Liver (tissue), 9 donors: ENCODE measurements around the gene EZH1. TPM values are rescaled to one million over a fixed set of nuclear protein-coding genes. Genes with fewer than 3 reads are reported as not detected.

Experiments used
- DNase-seq: peaks from one replicate; pipeline ENCODE4 v3.0.0-alpha.2; 2017; ENCODE audit warnings: low spot score
- H3K27ac ChIP-seq, 2 donors: one replicate each; pipeline ENCODE4 v1.7.0; 2013; ENCODE audit warnings: inconsistent platforms in 2 of 2, low read length in 2 of 2, control low read depth in 1 of 2, low read depth in 1 of 2, mild to moderate bottlenecking in 1 of 2
- H3K27me3 ChIP-seq, 4 donors: one replicate each; pipeline versions ENCODE4 v1.6.1 to v1.7.0; 2013; ENCODE audit warnings: low read length in 3 of 4, inconsistent platforms in 1 of 4, mild to moderate bottlenecking in 1 of 4, moderate library complexity in 1 of 4; ENCODE audit not compliant: control insufficient read depth in 4 of 4, insufficient read depth in 4 of 4
- H3K36me3 ChIP-seq, 4 donors: one replicate each; pipeline versions ENCODE4 v1.6.1 to v1.7.0; 2013; ENCODE audit warnings: low read length in 3 of 4, mild to moderate bottlenecking in 3 of 4, low read depth in 1 of 4, moderate library complexity in 1 of 4; ENCODE audit not compliant: control insufficient read depth in 4 of 4, insufficient read depth in 3 of 4
- H3K4me1 ChIP-seq, 4 donors: one replicate each; pipeline versions ENCODE4 v1.6.1 to v1.7.0; 2013; ENCODE audit warnings: low read length in 3 of 4, mild to moderate bottlenecking in 3 of 4, moderate library complexity in 1 of 4; ENCODE audit not compliant: control insufficient read depth in 4 of 4, insufficient read depth in 4 of 4
- H3K4me3 ChIP-seq, 3 donors: one replicate each; pipeline versions ENCODE4 v1.6.1 to v1.7.0; 2013; ENCODE audit warnings: low read length in 3 of 3, control low read depth in 1 of 3, low read depth in 1 of 3, mild to moderate bottlenecking in 1 of 3
- H3K9ac ChIP-seq, 2 donors: one replicate each; pipeline ENCODE4 v1.7.0; 2013; ENCODE audit warnings: low read length in 2 of 2, mild to moderate bottlenecking in 2 of 2, moderate library complexity in 2 of 2, control low read depth in 1 of 2, low read depth in 1 of 2
- H3K9me3 ChIP-seq, 4 donors: one replicate each; pipeline versions ENCODE4 v1.6.1 to v1.7.0; 2013; ENCODE audit warnings: low read length in 3 of 4; ENCODE audit not compliant: control insufficient read depth in 4 of 4
- HNF4A ChIP-seq, 2 donors: conservative IDR thresholded peaks; 2 replicates each; pipeline ENCODE4 v1.6.1; 2016; ENCODE audit warnings: antibody characterized with exemption in 2 of 2, mild to moderate bottlenecking in 2 of 2
- NR2F2 ChIP-seq: IDR thresholded peaks from 2 replicates; pipeline ENCODE4 v1.6.1; 2016; ENCODE audit warnings: antibody characterized with exemption
- RXRA ChIP-seq, 2 donors: IDR thresholded peaks; 2 replicates each; pipeline ENCODE4 v1.6.1; 2017 to 2018; ENCODE audit warnings: antibody characterized with exemption in 2 of 2, mild to moderate bottlenecking in 1 of 2
- SP1 ChIP-seq: IDR thresholded peaks from 2 replicates; pipeline ENCODE4 v1.6.1; 2018; ENCODE audit warnings: antibody characterized with exemption, mild to moderate bottlenecking
- YY1 ChIP-seq: IDR thresholded peaks from 2 replicates; pipeline ENCODE4 v1.6.1; 2016; ENCODE audit warnings: antibody characterized with exemption, mild to moderate bottlenecking
- WGBS: extraction: QIAGEN DNeasy Blood & Tissue Kit; methylation state at CpG from one replicate; pipeline ENCODE4 v1.1.7; 2013; 5-methylcytosine and 5-hydroxymethylcytosine counted together
- polyA plus RNA-seq, 2 donors: library from polyadenylated mRNA; stranded (reverse) in 1 of 2; unstranded in 1 of 2; fragments of 200-250 nt in 1 of 2; fragments of >200 nt in 1 of 2; fragmentation: Nextera tagmentation in 1 of 2; extraction: Ambion mirVana in 1 of 2; gene quantifications; one replicate each; pipeline versions ENCODE4 v1.2.1 to v1.2.3, GENCODE V29; 2013 to 2015
- total RNA-seq, 2 donors: library from RNA; depleted of rRNA; stranded (reverse); fragments of >200 nt; gene quantifications; one replicate each; pipeline ENCODE4 v1.2.3, GENCODE V29; 2014
- TF ChIP-seq, protein P1 (sequence below): IDR thresholded peaks from 2 replicates; pipeline ENCODE4 v1.6.1; 2016; ENCODE audit warnings: antibody characterized with exemption
- TF ChIP-seq, protein P2 (sequence below): IDR thresholded peaks from 2 replicates; pipeline ENCODE4 v1.6.1; 2016; ENCODE audit warnings: antibody characterized with exemption
- TF ChIP-seq, protein P3 (sequence below): IDR thresholded peaks from 2 replicates; pipeline ENCODE4 v1.6.1; 2016; ENCODE audit warnings: antibody characterized with exemption, mild to moderate bottlenecking
- TF ChIP-seq, protein P4 (sequence below): fragments of 150-350 bp; IDR thresholded peaks from 2 replicates; pipeline ENCODE4 v1.5.1; 2017; ENCODE audit warnings: improper control_type of control experiment, low read depth, low read length; ENCODE audit not compliant: missing input control
- donor health status: healthy.
- donor health status: healthy.
- donor health status: healthy.
- donor health status: healthy.
- donor health status: healthy.

The EZH1 gene
- total and polyA plus RNA-seq, 4 donors, result 4.3 to 18.3 (median 10.9) TPM

DNA sequence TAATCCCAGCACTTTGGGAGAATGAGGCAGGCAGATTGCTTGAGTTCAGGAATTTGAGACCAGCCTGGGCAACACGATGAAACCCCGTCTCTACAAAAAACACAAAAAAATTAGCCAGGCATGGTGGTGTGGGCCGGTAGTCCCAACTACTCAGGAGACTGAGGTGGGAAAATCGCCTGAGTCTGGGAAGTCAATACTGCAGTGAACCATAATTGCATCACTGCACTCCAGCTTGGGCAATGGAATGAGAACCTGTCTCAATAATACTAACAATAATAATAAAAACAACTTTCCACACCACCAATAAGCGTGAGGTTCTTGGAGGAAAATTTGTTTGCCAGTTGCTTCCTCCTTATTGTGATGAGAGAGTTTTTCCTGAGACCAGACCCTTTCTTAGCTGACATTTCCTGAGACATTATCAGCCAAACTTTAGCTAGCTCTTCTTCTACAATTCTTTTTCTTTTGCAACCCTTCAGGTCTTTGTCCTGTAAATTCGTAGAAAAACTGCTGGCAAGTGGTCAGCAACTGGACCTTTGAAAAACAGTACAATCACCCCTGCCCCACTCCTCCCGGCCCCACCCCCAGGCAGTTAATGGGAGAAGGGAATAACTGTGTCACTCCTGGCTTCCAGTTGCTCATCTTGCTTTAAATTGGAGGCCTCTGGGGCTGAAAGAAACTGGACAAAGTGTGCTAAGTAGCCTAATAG is 3.5 kb upstream of the EZH1 start:
- Histone ChIP-seq H3K36me3 (no peaks in the 10 kb centered on the region), H3K4me1 (peaks cover 11 to 37% (median 32%) of the 10 kb centered on the region in 4 donors), H3K9me3 (no peaks in the 10 kb centered on the region), H3K4me3 (no peak overlapping the region), H3K27ac (no peak overlapping the region), H3K27me3 (no peaks in the 10 kb centered on the region), H3K9ac (no peak overlapping the region)
- TF ChIP-seq, protein P1, sequence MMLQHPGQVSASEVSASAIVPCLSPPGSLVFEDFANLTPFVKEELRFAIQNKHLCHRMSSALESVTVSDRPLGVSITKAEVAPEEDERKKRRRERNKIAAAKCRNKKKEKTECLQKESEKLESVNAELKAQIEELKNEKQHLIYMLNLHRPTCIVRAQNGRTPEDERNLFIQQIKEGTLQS, result peak; percentile 54
- TF ChIP-seq RXRA (IDR thresholded peaks at IDR 0.05) (peak in 1 of 2 donors; percentile 21), NR2F2 (no peak), SP1 (peak; percentile 26)
- TF ChIP-seq, protein P2, sequence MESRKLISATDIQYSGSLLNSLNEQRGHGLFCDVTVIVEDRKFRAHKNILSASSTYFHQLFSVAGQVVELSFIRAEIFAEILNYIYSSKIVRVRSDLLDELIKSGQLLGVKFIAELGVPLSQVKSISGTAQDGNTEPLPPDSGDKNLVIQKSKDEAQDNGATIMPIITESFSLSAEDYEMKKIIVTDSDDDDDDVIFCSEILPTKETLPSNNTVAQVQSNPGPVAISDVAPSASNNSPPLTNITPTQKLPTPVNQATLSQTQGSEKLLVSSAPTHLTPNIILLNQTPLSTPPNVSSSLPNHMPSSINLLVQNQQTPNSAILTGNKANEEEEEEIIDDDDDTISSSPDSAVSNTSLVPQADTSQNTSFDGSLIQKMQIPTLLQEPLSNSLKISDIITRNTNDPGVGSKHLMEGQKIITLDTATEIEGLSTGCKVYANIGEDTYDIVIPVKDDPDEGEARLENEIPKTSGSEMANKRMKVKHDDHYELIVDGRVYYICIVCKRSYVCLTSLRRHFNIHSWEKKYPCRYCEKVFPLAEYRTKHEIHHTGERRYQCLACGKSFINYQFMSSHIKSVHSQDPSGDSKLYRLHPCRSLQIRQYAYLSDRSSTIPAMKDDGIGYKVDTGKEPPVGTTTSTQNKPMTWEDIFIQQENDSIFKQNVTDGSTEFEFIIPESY, result no peak
- DNase-seq, result no peak
- WGBS, result 46% methylated on average over 7 of the region's 7 CpGs

DNA sequence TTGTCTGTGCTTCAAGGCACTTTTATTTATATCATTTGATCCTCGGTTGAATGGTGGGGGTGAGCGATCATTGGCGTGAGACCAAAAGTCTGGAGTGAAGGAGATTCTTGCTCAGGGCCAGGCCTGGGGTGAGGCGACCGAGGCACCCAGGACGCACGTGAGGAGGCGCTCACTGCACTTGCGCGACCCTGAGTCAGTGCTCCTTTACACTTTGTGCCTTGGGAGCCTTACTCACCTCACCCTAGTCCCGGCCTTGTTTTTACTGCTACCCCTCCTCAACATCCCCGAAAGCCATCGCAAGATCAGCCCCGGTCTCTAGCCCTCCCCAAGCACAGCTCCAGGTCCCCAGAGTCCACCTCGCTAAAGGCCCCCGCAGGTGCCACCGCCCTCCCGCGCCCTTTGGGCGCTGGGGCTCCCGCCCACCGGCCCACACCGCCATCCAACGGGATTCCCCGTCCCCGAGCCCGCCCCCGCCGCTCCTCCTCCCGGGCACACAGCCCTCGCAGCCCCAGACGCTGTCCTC is 496 bp downstream of the EZH1 start:
- Histone ChIP-seq H3K9ac (peak overlapping the region; percentile 60 to 82), H3K27ac (peak overlapping the region; percentile 88 to 93), H3K27me3 (no peaks in the 10 kb centered on the region), H3K4me1 (peaks cover 10 to 34% (median 31%) of the 10 kb centered on the region in 4 donors), H3K4me3 (peak overlapping the region; percentile 68 to 91 (median 75)), H3K9me3 (no peaks in the 10 kb centered on the region), H3K36me3 (no peaks in the 10 kb centered on the region)
- WGBS, result under 1% methylated on average over 32 of the region's 32 CpGs
- TF ChIP-seq HNF4A (conservative IDR thresholded peaks at IDR 0.05), result peak; percentile 18 to 36
- TF ChIP-seq, protein P3, sequence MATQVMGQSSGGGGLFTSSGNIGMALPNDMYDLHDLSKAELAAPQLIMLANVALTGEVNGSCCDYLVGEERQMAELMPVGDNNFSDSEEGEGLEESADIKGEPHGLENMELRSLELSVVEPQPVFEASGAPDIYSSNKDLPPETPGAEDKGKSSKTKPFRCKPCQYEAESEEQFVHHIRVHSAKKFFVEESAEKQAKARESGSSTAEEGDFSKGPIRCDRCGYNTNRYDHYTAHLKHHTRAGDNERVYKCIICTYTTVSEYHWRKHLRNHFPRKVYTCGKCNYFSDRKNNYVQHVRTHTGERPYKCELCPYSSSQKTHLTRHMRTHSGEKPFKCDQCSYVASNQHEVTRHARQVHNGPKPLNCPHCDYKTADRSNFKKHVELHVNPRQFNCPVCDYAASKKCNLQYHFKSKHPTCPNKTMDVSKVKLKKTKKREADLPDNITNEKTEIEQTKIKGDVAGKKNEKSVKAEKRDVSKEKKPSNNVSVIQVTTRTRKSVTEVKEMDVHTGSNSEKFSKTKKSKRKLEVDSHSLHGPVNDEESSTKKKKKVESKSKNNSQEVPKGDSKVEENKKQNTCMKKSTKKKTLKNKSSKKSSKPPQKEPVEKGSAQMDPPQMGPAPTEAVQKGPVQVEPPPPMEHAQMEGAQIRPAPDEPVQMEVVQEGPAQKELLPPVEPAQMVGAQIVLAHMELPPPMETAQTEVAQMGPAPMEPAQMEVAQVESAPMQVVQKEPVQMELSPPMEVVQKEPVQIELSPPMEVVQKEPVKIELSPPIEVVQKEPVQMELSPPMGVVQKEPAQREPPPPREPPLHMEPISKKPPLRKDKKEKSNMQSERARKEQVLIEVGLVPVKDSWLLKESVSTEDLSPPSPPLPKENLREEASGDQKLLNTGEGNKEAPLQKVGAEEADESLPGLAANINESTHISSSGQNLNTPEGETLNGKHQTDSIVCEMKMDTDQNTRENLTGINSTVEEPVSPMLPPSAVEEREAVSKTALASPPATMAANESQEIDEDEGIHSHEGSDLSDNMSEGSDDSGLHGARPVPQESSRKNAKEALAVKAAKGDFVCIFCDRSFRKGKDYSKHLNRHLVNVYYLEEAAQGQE, result peak; percentile 21
- TF ChIP-seq, protein P4, sequence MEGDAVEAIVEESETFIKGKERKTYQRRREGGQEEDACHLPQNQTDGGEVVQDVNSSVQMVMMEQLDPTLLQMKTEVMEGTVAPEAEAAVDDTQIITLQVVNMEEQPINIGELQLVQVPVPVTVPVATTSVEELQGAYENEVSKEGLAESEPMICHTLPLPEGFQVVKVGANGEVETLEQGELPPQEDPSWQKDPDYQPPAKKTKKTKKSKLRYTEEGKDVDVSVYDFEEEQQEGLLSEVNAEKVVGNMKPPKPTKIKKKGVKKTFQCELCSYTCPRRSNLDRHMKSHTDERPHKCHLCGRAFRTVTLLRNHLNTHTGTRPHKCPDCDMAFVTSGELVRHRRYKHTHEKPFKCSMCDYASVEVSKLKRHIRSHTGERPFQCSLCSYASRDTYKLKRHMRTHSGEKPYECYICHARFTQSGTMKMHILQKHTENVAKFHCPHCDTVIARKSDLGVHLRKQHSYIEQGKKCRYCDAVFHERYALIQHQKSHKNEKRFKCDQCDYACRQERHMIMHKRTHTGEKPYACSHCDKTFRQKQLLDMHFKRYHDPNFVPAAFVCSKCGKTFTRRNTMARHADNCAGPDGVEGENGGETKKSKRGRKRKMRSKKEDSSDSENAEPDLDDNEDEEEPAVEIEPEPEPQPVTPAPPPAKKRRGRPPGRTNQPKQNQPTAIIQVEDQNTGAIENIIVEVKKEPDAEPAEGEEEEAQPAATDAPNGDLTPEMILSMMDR, result no peak
- peak; percentile 8 for TF ChIP-seq YY1
- TF ChIP-seq RXRA (IDR thresholded peaks at IDR 0.05), result peak; percentile 43 to 68
- DNase-seq, result no peak
